ENCODE results near the gene SH3TC2.

The SH3TC2 gene

DNA sequence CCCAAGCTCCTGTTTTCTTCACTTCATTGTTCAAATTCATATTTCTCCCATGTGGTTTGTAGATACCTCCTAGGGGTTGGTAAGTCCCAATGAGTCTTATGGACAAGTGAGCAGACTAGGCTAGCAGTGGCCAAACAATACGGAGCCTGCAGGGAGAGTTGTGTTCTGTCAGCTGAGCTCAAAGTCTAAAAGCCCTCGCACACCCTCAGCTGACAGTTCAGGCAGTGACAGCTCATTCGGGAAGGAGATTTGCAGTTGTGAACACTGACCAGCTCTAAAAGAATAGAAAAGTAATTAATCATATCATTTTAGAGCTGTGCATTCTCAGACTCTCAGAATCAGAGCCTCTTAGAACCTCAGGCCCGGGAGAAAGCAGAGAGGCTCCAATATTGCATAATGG lies 95.1 kb downstream of the SH3TC2 start:
- no peak for DNase-seq

DNA sequence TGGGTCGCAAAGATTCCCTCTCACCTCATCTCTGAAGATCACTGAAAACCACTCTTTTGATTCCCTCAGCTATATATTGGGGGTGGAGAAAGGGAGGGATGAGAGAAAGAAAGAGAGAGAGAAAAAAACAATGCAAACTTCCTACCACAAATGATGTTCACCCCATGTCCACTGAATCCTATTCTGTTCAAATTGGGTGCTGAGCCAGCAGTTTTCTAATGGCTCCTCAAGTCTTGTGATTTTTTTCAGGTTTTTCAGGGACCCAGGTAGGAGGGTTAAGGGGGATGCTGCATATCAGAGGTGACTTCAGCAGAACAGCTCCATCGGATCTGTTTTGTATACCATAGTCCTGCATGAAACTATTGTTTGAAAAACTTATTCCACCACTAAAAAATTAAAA lies 95.9 kb downstream of the SH3TC2 start:
- no peak for DNase-seq

DNA sequence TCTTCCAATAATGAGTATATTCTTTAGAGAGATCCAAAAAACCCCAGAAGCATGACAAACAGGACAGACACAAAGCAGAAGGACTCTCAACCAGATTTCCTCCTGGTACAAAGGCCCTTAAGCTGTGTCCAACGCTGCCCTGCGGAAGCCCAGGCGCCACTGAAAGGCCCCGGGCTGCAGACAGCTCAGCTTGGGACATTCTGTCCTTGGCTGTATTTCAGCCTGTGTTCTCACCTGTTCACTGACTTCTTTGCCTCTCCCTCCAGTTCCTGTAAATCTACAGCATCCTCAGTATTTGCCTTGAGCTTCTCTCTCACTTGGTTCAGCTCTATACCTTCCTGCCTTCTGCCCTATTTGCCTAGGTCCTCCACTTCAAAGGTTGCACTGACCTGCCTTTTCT lies 96.5 kb downstream of the SH3TC2 start:
- no peak for DNase-seq

DNA sequence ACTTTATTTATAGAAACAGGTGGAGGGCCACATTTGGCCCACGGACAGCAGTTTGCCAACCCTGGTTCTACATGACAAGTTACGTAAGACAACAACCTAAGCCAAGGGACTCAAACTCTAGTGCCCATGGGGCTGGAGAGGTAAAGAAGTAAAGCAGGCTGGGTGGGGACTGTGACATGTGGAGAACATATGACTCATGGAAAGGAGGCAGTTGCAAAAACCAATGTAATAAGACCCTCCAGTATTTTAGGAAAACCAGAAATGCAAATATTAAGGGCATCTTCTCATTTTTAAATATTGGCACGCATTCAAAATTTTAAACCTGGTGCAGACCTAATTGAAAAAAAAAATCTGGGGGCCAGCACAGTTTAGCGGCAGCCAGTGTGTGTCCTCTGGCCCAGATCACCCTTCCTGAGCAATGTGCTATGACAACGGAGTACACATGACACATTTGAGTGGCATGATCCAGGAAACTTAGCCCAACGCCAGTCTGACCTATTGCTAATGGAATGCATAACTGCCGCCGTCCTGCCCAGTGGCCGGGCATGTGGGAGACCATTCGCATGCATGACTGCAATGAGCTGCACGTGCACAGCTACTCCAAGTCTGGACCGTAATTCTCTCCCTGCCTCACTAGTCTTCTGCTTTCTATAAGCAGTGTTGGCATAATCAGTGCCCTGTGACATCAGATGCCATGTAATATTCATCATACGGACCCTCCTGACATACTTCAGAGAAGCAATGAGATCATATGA lies 97.2 kb downstream of the SH3TC2 start:
- no peak for DNase-seq

DNA sequence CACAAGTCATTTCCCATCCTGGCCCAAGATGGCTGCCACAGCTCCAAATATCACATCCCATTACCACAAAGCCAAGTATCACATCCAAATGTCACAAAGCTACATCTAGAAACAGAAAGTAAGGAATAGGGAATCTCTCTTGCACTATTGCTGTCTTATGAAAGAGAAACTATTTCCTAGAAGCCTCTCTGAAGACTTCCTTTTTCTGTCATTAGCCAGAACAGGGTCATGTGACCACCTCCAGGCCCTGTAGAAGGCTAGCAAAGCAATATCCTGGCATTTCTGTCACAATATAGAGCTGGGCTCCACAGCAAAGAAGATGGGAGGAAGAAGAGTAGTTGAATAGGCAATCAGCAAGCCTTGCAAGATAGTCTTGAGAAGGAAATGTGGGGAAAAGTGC lies 99.2 kb downstream of the SH3TC2 start:
- no peak for DNase-seq

DNA sequence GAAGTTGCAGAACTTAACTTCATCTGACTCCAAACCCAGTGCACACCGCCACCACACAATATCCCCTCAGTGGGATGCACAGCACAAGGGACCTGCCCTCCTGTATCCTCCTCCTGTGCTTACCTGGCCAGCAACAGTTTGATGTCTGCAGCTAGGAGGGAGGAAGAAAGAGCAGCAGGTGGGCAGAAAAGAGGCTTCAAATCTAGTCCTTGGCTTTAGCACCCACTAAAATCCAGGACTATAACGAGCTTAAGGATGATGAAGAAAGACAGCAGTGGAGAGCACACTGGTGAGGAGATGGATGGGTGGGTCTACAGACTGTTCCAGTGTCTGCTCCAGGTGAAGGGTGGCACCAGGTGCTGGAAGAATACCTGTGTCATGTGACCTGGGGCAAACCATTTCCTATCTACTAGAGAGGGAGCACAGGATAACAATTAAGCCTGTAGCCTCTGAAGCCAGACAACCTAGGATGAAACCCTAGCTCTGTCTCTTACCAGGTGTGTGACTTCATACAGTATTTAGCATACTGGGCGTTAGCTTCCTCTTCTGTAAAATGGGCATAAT lies 100.0 kb downstream of the SH3TC2 start:
- no peak for DNase-seq

DNA sequence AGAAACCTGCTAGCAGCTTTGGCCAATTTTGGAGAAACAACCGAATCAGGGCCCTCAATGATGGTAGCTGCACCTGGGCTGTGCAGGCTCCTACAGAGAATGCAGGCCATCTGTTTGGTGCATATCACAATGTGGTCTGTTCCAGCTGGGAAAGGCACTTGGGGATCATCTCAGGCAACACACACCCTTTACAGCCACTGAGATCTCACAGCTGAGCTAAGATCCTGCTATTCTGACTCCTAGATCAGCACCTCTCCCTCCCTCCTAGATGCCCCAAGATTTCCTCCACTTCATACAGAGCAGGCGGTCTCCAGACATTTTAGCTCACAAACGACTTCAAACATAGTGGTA lies 100.7 kb downstream of the SH3TC2 start:
- DNase-seq = no peak

DNA sequence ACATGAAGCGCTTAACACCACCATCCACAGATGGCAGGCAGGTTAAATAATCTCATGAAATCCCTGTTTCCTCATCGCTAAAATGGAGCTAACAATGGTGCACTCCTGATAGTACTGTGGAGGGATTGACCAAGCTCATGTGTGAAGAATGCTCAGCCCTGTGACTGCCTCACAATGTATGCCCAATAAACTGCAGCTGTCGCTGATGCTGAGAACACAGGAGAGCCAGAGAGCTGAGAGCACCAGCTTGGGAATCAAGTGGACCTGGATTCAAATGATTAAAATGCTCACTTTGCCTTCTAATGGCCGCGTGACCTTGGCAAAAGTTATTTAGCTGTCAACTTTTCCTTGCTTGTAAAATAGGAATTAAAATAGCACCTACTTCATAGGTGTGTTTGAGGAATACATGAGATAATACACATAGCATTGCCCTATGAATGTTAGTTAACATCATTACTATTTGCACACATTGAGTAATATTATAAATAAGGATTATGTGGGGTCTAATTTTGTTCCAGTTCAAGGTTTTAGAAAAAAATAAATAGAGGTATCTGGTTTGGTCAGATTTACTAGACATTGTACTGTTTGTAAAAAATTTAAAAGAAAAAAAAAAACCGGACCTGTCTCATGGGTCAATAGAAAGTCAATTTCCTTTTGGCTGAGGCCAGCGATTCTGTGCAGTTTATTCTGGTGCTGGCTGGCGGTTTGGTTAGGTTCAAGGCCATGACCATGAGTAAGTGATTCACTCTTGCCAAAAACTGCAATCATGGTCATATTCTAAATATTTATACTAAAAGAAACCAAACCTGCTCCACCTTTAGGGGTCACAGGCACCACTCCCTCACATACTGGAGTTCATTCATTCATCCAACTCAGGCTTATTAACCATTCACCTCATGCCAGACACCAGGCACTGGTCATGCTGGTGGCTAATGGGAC lies 101.3 kb downstream of the SH3TC2 start:
- DNase-seq = no peak

DNA sequence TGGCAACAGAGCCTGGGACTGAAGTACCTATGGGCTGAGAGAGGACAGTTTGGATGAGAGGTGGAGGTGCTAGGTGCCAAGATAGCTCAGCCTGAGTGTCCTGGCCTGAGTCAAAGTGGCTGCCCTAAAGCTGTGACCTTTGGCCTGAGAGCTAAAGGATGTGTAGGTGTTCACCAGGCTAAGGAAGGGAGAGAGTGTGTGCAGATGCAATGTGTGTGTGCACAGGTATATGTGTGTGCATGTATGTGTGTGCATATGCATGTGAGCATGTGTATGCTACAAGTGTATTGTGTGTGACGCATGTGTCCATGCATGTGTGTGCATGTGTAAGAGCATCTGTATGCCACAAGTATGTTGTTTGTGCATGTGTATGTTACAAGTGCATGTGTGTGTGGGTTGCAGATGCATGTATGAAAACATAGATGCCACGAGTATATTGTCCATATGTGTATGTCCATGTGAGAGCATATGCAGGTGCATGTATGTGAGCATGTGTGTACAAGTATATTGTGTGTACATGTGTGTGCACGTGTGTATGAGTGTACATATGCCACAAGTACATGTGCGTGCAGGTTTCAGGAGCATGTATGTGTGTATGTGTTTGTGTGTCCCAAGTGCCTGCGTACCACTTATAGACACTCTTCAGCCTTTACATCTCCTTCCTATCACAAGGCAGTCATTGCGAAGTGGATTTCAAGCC lies 102.6 kb downstream of the SH3TC2 start:
- no peak for DNase-seq

DNA sequence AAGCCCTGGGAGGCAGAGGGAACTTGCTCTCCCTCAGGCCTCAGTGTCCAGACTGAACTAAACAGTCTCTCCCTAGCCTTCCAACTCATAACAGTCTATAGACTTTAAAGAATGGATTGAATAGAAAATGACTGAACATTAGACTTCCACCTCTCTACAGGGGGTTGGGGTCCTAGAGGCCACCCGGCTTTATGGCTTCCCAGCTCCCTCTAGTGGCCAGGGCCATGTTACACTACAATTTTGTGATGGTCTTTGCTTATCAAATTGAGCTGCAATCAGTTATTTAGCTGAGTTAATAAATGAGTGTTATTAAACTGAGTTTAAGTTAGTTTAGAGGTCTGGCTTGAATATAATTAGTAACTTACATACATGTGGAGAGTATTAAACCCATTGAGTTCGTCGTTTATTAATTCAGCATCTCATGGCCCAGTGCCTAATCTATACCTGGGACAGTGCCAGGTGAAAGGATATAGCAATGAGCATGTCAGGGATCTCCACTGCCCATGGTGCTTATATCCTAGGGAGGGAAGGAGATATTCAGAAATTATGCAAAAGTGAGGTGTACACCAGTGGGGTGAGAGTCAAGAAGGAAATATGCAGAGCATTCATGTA lies 105.2 kb downstream of the SH3TC2 start:
- DNase-seq = no peak

DNA sequence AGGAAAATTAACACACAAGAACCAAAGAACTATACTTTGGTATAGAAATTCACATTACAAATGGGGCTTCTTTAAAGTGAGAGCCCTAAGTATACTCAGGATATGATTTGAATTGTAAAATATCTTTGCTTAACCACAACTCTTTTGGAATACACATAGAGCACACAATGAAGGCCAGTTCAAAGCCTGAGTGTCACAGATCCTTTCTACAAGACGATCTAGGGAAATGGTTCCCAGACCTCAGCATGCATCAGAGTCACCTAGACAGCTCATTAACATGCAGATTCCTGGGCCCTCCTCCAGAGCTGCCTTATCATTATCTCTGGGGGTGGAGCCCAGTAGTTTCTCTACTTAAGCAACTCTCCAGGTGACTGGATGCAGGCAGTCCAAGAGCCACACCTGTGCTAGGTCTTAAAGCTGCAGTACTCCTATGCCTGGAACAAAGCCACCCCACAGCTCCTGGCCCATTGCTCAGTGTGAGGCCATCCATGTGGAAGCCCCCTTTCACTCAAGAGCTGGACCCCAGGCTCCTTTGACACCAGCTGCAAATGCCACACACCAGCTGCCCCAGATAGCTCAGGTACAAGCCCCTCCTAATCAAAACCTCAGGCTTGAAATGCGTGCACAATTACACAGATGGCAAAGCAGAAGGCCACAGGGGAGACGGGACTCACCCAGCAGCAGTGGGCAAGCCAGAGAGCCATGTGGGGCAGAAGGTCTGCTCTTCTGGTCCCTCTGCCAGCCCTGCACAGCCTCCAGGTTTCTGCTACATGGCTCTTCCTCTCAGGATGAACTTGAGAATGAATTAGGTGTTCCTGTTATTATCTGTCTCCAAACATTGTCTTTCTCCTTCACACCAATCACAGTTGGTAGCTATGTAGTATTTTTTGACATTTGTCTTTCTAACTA lies 106.1 kb downstream of the SH3TC2 start:
- DNase-seq = no peak
